Stimulated activated naive B cell treated with anti-CD40 and anti-IgM and Interleukin-4, amounts not matched to agents 10 μg/mL and 1 μg/mL and 100 μg/mL, for 72 hours (primary cell): ENCODE measurements around the gene TMSB4X.
"Not testable (repeated sequence)": the region's sequence is repeated elsewhere in the genome, so short reads cannot be mapped to it uniquely, and the experiment has no call there.

Source experiments
- ATAC-seq, 2 donors: fragments of 150-1000 bp; cut with Tn5 transposase; replicated peaks; 2 replicates each; pipeline ENCODE4 v1.10.0; 2021; ENCODE audit warnings: moderate library complexity in 1 of 2
- DNase-seq: peaks from one replicate; pipeline ENCODE4 v3.0.0; 2021
- H3K27ac Mint-ChIP-seq: one replicate; pipeline ENCODE4 v1.8.0; 2022; ENCODE audit warnings: mild to moderate bottlenecking, mixed read lengths
- H3K27me3 Mint-ChIP-seq, 2 donors: one replicate each; pipeline ENCODE4 v1.8.0; 2022; ENCODE audit warnings: mixed read lengths in 2 of 2
- H3K36me3 Mint-ChIP-seq, 2 donors: one replicate each; pipeline ENCODE4 v1.8.0; 2022; ENCODE audit warnings: mixed read lengths in 2 of 2, mild to moderate bottlenecking in 1 of 2
- H3K4me1 Mint-ChIP-seq, 2 donors: one replicate each; pipeline ENCODE4 v1.8.0; 2022; ENCODE audit warnings: mixed read lengths in 2 of 2, mild to moderate bottlenecking in 1 of 2
- H3K4me3 Mint-ChIP-seq, 2 donors: one replicate each; pipeline ENCODE4 v1.8.0; 2022; ENCODE audit warnings: mild to moderate bottlenecking in 2 of 2, mixed read lengths in 2 of 2, moderate library complexity in 1 of 2
- H3K9me3 Mint-ChIP-seq, 2 donors: one replicate each; pipeline ENCODE4 v1.8.0; 2022; ENCODE audit warnings: mixed read lengths in 2 of 2, mild to moderate bottlenecking in 1 of 2

The TMSB4X gene

DNA sequence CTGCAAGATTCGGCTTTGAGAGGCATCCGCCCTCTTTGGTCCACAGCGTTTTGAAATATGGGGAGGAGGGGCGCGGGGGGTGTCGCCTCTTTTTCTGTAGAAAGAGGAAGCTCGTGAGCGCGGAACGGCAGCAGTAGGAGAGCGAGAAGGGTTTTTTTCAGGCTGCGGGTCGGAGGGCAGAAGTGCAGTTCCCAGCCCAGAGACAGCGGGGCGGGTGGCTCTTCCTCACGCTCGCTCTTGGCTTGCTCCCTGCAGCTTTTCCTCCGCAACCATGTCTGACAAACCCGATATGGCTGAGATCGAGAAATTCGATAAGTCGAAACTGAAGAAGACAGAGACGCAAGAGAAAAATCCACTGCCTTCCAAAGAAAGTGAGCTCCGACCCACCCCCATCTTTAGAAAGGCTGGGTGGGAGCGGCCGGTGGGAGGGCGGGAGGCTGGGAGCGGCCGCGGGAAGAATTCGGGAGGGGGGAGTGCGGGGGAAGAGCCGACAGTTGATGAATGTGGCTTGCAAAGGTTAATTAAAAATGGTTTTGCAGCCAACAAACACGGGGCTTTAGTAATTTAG is 1.2 kb downstream of the TMSB4X start:
- ATAC-seq (peak in 1 of 2 donors; percentile 5), DNase-seq (no peak)
- Mint-ChIP-seq H3K9me3 (peaks cover 2 to 3% of the 10 kb centered on the region in 2 donors), H3K36me3 (peaks cover 30 to 34% of the 10 kb centered on the region in 2 donors), H3K4me1 (peaks cover 34 to 57% of the 10 kb centered on the region in 2 donors), H3K27ac (peak overlapping the region; percentile 100), H3K4me3 (peak overlapping the region; percentile 97 to 99), H3K27me3 (peaks cover 0 to 29% of the 10 kb centered on the region in 2 donors)

DNA sequence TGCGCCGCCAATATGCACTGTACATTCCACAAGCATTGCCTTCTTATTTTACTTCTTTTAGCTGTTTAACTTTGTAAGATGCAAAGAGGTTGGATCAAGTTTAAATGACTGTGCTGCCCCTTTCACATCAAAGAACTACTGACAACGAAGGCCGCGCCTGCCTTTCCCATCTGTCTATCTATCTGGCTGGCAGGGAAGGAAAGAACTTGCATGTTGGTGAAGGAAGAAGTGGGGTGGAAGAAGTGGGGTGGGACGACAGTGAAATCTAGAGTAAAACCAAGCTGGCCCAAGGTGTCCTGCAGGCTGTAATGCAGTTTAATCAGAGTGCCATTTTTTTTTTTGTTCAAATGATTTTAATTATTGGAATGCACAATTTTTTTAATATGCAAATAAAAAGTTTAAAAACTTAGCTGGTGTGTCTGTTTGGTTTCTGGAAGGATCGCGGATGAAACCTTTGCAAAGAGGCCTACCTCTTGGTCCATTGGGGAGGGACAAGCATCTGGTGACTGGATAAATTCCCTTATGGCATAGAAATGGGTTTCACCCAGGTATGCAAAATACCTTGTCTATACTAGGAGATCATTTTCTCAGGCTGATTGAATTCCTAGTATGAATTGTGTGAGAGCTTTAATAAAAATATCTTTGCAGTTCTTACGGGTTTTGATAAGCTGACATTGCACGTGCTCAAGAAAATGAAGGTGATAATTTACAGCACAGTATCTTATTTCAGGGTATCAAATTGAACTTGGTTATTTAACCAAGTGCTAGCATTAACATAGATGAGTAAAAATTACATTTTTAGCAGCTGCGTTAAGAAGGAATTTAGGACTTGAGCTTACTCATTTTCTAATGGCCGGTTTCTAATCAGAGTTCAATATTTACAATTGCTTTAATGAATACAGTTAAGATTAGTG is 2.2 kb downstream of the TMSB4X start:
- not testable (repeated sequence) for H3K9me3 Mint-ChIP-seq
- H3K36me3 Mint-ChIP-seq, result peaks cover 30 to 34% of the 10 kb centered on the region in 2 donors
- H3K4me1 Mint-ChIP-seq, result peaks cover 31 to 53% of the 10 kb centered on the region in 2 donors

DNA sequence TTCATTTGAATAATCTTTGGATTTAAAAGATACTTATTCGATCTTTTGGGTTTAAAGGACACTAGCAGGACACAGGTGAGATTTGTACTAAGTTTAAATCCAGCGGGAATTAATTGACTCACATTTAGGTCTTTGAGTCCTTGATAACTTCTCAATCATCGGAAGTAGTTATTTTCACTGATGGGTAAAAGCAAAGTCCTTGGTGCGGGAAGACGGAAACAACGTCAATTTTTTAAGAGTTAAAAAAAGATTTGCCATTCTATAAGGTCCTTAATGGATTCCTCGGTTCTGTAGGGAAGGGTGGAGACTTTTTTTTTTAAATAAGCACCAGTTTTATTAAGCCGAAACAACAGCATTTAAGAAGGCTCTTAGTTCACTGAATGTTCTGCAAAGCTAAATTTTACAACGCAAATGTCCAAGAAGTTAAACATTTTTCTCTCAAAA is 2.9 kb downstream of the TMSB4X start:
- Mint-ChIP-seq H3K27me3 (peaks cover 0 to 29% of the 10 kb centered on the region in 2 donors), H3K9me3 (peaks cover 2 to 3% of the 10 kb centered on the region in 2 donors), H3K4me3 (peak overlapping the region; percentile 79 to 81), H3K36me3 (peaks cover 30 to 34% of the 10 kb centered on the region in 2 donors), H3K27ac (peak overlapping the region; percentile 96), H3K4me1 (peaks cover 28 to 54% of the 10 kb centered on the region in 2 donors)
- ATAC-seq, result peak; percentile 1 to 5
- DNase-seq, result no peak

More for the DNA sequence above, 2.2 kb downstream of the TMSB4X start:
- Mint-ChIP-seq H3K27ac (peak overlapping the region; percentile 96), H3K27me3 (peaks cover 0 to 32% of the 10 kb centered on the region in 2 donors), H3K4me3 (peak overlapping the region; percentile 79 to 81)
- ATAC-seq, DNase-seq: not testable (repeated sequence)

DNA sequence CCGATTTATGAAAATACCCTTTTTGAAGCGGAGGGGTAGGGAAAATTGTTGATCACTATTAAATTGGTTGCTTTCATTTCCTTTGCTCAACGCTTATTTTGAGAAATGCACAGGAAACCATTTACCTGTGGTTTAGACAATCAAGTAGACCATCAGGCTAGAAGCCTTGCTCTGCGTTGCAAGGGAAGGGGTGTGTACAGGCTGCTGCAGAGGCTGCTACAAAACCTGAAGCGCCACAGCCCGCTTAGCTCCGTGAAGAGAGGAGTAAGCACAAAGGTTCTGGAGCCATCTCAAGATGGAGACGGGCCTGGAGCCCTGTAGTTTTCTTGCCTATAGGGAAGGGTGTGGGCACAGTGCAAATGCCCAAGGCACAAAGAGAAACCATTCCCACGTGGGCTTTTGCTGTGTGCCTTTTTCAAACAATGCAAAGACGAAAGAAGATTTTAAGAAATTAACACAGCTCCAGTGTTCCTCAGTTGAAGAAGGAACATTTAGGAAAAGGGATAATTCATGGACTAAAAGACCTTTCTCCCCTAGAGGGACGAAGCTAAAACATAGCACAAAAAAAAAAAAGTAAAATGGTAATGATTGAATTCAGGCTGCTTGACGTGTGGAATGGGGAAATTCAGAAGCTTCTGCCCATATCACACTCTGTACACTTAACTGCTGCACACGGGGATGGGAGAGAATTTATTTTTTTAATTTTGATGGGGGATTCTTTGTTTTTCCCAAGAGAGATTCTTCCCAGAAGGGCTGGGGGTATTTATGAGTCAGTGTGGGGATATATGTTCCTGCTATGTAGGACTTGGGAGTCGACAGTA is 3.5 kb downstream of the TMSB4X start:
- peak overlapping the region; percentile 96 for H3K27ac Mint-ChIP-seq
- H3K9me3 Mint-ChIP-seq, result peaks cover 2 to 3% of the 10 kb centered on the region in 2 donors
- peak overlapping the region; percentile 79 to 81 for H3K4me3 Mint-ChIP-seq
- peaks cover 0 to 36% of the 10 kb centered on the region in 2 donors for H3K27me3 Mint-ChIP-seq
- ATAC-seq, result peak; percentile 61 to 63
- DNase-seq, result peak; percentile 69
- peaks cover 30 to 34% of the 10 kb centered on the region in 2 donors for H3K36me3 Mint-ChIP-seq
- H3K4me1 Mint-ChIP-seq, result peaks cover 27 to 54% of the 10 kb centered on the region in 2 donors

DNA sequence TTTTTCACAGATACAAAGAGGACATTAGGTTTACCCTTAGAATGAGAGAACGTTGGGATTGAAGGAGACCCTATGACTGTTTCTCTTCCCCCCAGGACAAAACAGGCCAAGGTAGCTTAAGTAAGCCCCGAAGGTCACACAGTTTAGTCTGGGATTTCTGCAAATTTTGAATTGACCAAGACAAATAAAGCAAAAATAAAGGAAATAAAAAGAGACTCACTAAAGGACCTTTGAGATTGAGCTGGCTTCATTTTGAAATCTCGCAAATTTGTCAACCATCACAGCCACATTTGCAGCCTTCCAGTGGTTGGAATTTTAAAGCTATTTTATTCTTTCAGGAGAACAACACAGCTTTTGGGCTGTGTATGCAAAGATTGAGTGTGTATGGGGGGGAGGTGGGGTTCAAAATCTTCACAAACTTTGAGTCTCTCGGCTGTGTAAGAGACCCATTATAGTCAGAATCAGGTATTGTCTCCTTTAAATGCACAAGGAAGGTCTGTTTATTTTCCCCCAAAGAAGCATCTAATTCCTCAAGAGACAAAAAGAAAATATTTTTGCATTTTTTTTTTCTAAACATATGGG is 4.2 kb downstream of the TMSB4X start:
- Mint-ChIP-seq H3K4me1 (peaks cover 28 to 58% of the 10 kb centered on the region in 2 donors), H3K27me3 (peaks cover 0 to 40% of the 10 kb centered on the region in 2 donors), H3K9me3 (peaks cover 2 to 3% of the 10 kb centered on the region in 2 donors), H3K4me3 (peak overlapping the region; percentile 79 to 81), H3K36me3 (peaks cover 30 to 31% of the 10 kb centered on the region in 2 donors), H3K27ac (peak overlapping the region; percentile 96)
- no peak for ATAC-seq
- no peak for DNase-seq

DNA sequence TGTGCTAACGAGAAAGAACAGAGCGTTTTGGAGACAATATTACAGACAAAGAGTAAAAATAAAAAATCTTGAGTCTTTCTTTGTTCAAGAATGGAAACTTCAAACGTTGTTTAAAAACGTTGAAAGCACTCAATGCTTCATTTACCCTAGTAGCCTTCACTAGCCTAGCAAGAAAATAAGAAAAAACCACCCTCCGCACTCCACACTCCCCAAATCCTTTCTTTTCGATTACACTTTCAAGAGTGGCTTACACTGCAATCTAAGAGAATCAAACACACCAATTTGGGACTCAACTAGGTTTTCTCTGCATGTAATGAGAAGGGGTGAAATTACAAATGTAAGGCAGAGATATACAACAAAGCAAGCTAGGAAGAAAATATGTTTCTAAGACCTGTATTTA is 4.7 kb downstream of the TMSB4X start:
- H3K9me3 Mint-ChIP-seq, result peaks cover 2 to 3% of the 10 kb centered on the region in 2 donors
- H3K27ac Mint-ChIP-seq, result peak overlapping the region; percentile 7
- no peak for ATAC-seq

DNA sequence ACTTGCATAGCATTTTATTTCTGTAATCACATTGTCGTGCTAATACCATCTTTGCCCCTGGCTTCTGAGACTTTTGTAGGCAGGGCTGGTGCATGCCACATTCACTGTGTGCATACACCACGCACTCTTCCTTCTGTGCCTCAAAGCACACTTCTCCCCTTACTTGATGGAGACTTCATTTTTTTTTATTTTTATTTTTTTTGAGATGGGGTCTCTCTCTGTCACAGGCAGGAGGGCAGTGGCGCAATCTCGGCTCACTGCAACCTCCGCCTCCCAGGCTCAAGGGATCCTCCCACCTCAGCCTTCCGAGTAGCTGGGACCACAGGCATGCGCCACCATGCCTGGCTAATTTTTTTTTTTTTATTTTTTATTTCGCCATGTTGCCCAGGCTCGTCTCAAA is 5.1 kb downstream of the TMSB4X start:
- Mint-ChIP-seq H3K36me3 (peaks cover 26 to 27% of the 10 kb centered on the region in 2 donors), H3K4me1 (peaks cover 30 to 67% of the 10 kb centered on the region in 2 donors), H3K27me3 (peaks cover 0 to 40% of the 10 kb centered on the region in 2 donors)
- ATAC-seq, H3K4me3 Mint-ChIP-seq, DNase-seq, H3K9me3 Mint-ChIP-seq, H3K27ac Mint-ChIP-seq: not testable (repeated sequence)

More for the DNA sequence above, 4.7 kb downstream of the TMSB4X start:
- Mint-ChIP-seq H3K36me3 (peaks cover 30 to 31% of the 10 kb centered on the region in 2 donors), H3K27me3 (peaks cover 0 to 40% of the 10 kb centered on the region in 2 donors), H3K4me3 (peak overlapping the region in 1 of 2 donors; percentile 79), H3K4me1 (peaks cover 31 to 63% of the 10 kb centered on the region in 2 donors)
- no peak for DNase-seq

DNA sequence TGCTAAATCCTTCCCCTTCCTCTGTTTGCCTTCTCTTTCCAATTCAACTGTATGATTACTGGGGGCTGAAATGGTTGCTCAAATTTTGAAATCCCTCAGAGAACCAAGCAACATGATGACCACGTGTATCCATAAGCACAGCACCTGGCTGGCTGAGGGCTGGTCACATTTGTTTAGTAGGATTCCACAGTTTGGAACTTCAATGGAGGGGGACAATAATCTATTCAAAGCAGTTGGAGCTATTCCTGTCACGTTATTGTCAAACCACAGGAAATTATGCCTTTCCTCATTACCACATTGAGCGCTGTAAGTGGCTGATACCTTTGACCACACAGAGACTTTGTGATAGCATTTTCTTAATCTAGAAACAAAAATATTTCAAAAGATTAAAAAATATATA is 7.0 kb downstream of the TMSB4X start:
- Mint-ChIP-seq H3K4me3 (no peak overlapping the region), H3K27me3 (peaks cover 0 to 38% of the 10 kb centered on the region in 2 donors), H3K27ac (no peak overlapping the region), H3K9me3 (peaks cover 0 to 5% of the 10 kb centered on the region in 2 donors), H3K4me1 (peaks cover 33 to 74% of the 10 kb centered on the region in 2 donors), H3K36me3 (peaks cover 10 to 18% of the 10 kb centered on the region in 2 donors)
- no peak for ATAC-seq
- DNase-seq, result no peak

DNA sequence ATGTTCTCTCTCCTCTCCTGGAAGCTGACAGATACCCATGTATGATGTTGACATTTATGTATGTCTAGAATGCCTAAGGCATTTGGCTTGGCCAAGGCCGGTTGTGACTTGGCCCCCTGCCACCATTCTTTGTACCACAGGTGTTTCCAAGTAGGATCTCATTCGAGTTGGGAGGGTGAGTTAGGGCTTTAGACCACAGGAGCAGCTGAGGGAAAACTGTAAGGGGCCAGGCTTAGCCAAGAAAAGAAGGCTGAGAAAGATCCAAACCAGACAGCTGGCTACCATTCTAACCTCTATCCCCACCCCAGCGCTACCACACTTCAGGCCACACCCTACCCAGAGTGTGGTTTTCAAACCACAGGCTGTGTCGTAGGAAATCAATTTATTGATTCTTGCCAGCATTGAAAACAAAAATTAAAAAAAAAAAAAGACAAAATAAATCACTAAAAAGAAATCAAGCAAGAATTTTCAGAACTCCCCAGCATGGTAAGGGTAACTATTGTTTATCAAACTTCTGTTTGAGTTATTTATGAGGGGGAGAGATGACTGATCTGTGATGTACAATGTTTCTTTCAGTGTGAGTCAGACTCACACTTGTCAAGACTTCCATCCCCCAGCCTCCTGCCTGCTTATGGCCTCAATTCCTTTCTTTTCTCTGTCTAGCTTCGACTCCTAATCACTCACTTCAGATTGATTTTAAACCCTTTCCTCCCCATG is 9.9 kb downstream of the TMSB4X start:
- Mint-ChIP-seq H3K27me3 (peaks cover 0 to 26% of the 10 kb centered on the region in 2 donors), H3K9me3 (peaks cover 0 to 5% of the 10 kb centered on the region in 2 donors), H3K4me3 (peak overlapping the region; percentile 3 to 26), H3K4me1 (peaks cover 23 to 53% of the 10 kb centered on the region in 2 donors), H3K27ac (peak overlapping the region; percentile 91), H3K36me3 (peaks cover 0 to 8% of the 10 kb centered on the region in 2 donors)
- ATAC-seq, result peak; percentile 89 to 91
- no peak for DNase-seq

DNA sequence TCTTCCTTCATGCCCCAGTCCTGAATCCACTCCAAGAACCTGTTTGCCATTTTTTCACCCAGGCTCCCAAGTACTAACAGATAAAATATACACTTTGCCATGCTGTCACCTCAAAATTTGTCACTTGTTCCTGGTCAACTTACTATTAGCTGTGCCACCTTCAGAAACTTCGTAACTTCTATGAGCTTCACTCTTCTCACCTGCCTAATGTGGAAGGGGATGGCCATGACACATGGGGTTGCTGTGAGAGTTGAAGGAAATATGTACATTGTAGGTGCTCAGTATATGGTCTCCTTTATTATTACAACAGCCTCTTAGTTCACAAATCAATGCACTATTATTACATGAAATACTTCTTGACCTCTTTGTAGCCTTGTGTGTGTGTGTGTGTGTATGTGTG is 10.4 kb downstream of the TMSB4X start:
- DNase-seq (no peak), ATAC-seq (peak; percentile 15 to 19)
- Mint-ChIP-seq H3K9me3 (peaks cover 0 to 5% of the 10 kb centered on the region in 2 donors), H3K27ac (peak overlapping the region; percentile 88), H3K27me3 (peaks cover 0 to 30% of the 10 kb centered on the region in 2 donors), H3K4me1 (peaks cover 22 to 55% of the 10 kb centered on the region in 2 donors), H3K4me3 (peak overlapping the region in 1 of 2 donors; percentile 3), H3K36me3 (peaks cover 0 to 8% of the 10 kb centered on the region in 2 donors)

DNA sequence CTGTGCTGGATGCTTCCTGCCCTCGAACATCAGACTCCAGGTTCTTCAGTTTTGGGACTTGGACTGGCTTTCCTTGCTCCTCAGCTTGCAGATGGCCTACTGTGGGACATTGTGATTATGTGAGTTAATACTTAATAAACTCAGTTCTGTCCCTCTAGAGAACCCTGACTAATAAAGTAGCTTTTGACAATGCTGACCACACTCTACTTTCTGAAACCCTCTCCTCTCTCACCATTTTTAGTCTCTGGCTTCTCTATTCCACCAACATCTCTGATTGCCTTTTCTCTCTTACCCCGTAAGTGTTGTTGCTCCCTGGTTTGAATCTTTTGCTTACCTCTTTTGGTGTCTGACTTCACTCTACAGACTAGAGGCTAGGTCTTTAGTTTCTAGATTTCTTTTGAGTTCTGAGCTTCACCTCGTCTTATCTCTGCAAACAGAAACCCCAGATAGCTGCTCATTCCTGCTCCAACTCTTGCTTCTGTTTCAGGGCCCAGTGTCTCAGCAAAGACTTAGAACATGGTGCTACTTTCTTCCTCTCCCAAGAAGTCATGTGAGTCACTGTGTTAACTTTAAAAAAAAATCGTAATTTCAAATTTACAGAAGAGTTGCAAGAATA is 11.4 kb downstream of the TMSB4X start:
- Mint-ChIP-seq H3K27me3 (peaks cover 0 to 30% of the 10 kb centered on the region in 2 donors), H3K27ac (peak overlapping the region; percentile 20), H3K4me1 (peaks cover 23 to 60% of the 10 kb centered on the region in 2 donors), H3K36me3 (peaks cover 0 to 8% of the 10 kb centered on the region in 2 donors), H3K4me3 (no peak overlapping the region), H3K9me3 (peaks cover 0 to 5% of the 10 kb centered on the region in 2 donors)
- no peak for ATAC-seq
- no peak for DNase-seq

DNA sequence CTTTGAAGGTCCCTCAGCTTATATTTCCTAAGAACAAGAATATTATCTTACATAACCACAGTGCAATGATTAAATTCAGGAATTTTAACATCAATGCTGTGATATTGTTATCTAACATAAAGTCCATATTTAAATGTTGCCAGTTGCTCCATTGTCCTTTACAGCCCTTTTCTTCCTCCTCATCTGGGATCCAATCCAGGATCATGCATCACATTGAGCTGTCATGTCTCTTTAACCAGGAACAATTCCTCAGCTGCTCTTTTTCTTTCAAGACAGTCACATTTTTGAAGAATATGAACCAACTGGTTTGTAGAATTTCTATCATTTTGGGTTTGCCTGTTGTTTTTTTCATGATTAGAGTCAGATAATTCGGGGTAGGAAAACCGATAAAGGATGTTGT is 12.0 kb downstream of the TMSB4X start:
- Mint-ChIP-seq H3K27me3 (peaks cover 0 to 31% of the 10 kb centered on the region in 2 donors), H3K4me3 (no peak overlapping the region), H3K4me1 (peaks cover 27 to 62% of the 10 kb centered on the region in 2 donors), H3K36me3 (peaks cover 0 to 11% of the 10 kb centered on the region in 2 donors), H3K27ac (peak overlapping the region; percentile 21), H3K9me3 (peaks cover 0 to 5% of the 10 kb centered on the region in 2 donors)
- DNase-seq (no peak), ATAC-seq (no peak)
